ENCODE measurements around the gene STAG3.

DNA sequence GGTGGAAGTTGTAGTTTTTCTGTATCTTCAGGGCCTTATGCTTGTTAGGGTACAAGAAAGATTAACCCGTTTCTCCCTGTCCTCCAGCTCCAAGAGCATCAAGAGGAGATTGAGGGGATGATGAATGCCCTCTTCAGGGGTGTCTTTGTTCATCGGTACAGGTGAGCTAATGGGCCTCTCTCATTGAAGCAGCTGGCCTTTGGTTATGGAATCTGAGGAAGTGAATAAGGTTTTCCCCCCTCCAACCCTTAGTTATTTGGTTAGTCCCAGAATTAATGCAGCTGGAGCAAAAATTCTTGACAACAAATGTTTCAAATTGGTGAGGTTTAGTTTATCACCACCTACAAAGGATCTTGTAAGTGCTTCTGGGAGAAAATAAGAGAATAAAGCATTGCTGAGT lies 17.5 kb downstream of the STAG3 start:
- TF ChIP-seq FOXM1 (IDR thresholded peaks at IDR 0.05; ENCODE audit: borderline replicate concordance): no peak
- TF ChIP-seq PKNOX1 (IDR thresholded peaks at IDR 0.05): no peak
- no peak for TF ChIP-seq ELF4 (IDR thresholded peaks at IDR 0.05)
- no peak for TF ChIP-seq SP1 (IDR thresholded peaks at IDR 0.05)
- TF ChIP-seq FOXA1 (IDR thresholded peaks at IDR 0.05): no peak
- TF ChIP-seq BHLHE40 (IDR thresholded peaks at IDR 0.05; ENCODE audit: borderline replicate concordance): no peak
- TF ChIP-seq TARDBP (IDR thresholded peaks at IDR 0.05): no peak
- no peak for TF ChIP-seq FOXK2 (IDR thresholded peaks at IDR 0.05)
- no peak for TF ChIP-seq SUZ12 (IDR thresholded peaks at IDR 0.05)
- TF ChIP-seq LEF1 (IDR thresholded peaks at IDR 0.05; ENCODE audit: borderline replicate concordance): no peak
- no peak for TF ChIP-seq ARNT (IDR thresholded peaks at IDR 0.05)
- no peak for TF ChIP-seq NFRKB (IDR thresholded peaks at IDR 0.05)
